Left forelimb (tissue), 1 donor: Measurements from ENCODE around the gene MTRFR.
"Not testable (repeated sequence)": the region's sequence is repeated elsewhere in the genome, so short reads cannot be mapped to it uniquely, and the experiment has no call there.

ENCODE experiments used
- DNase-seq: peaks from one replicate; pipeline ENCODE4 v3.0.0-alpha.2; 2018; ENCODE audit warnings: low spot score

Gene MTRFR

DNA sequence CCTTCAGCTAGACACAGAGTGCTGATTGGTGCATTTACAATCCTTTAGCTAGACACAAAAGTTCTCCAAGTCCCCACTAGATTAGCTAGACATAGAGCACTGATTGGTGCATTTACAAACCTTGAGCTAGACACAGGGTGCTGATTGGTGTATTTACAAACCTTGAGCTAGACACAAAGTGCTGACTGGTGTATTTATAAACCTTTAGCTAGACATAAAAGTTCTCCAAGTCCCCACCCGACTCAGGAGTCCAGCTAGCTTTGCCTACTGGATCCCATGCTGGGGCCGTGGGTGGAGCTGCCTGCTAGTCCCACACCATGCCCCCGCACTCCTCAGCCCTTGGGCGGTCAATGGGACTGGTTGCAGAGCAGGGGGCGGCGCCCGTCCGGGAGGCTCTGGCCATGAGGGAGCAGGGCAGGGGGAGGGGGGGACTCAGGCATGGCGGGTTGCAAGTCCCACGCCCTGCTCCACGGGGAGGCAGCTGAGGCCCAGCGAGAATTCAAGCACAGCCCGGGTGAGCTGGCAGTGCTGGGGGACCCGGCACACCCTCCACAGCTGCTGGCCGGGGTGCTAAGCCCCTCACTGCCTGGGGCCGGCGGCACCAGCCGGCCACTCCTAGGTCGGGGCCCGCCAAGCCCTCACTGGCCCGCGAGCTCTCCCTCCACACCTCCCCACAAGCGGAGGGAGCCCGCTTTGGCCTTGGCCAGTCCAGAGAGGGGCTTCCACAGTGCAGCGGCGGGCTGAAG lies 15.9 kb downstream of the MTRFR start:
- not testable (repeated sequence) for DNase-seq

DNA sequence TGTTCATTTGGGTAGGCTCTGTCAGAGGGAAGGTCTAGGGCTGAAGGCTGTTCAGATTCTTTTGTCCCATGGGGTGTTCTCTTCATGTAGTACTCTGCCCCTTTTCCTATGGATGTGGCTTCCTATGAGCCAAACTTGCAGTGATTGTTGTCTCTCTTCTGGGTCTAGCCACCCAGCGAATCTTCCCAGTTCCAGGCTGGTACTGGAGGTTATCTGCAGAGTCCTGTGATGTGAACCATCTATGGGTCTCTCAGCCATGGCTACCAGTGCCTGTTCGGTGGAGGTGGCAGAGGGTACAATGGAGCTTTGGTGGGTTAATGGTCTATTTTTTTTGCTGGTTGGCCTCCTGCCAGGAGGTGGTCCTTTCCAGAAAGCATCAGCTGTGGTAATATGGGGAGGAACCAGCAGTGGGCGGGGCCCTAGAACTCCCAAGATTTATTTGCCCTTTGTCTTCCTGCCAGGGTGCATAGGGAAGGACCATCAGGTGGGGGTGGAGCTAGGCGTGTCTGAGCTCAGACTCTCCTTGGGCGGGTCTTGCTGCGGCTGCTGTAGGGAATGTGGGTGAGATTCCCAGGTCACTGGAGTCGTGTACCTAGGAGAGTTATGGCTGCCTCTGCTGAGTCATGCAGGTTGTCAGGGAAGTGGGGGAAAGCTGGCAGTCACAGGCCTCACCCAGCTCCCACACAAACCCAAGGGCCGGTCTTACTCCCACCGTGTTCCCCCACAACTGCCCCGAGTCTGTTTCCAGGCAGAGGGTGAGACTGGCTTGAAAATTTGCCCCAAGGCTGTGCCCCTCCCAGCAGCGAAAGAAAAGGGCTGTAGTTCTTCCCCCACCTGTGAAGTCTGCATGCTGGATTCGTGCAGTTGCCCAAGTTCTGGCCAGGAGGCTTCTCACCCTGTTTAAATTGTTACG lies 17.5 kb downstream of the MTRFR start:
- no peak for DNase-seq

DNA sequence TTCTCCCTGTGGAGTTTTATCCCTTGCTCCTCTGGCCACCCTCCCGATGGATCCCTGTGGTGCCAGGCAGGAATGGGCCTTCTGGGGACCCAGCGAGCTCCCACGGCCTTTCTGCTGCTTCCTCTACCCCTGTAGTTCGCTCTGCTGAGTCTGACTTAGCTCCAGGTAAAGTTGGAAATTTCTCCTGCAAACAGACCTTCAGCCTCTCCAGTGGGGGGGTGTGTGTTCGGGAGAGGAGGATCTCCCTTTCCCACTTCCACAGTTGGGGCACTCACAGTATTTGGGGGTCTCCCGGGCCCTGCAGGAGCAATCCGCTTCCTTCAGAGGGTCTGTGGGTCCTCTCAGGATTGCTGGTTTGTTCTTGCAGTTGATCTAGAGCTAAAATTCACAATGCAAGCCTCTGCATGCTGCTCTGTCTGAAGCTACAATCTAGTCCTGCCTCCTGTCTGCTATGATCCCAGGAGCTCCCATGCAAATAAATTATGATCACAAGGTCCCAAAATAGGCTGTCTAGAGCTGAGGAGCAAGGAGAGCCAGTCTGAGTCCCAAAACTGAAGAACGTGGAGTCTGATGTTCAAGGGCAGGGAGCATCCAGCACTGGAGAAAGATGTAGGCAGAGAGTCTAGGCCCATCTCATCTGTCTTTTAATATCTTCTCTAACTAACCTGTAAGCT lies 18.3 kb downstream of the MTRFR start:
- DNase-seq = no peak

DNA sequence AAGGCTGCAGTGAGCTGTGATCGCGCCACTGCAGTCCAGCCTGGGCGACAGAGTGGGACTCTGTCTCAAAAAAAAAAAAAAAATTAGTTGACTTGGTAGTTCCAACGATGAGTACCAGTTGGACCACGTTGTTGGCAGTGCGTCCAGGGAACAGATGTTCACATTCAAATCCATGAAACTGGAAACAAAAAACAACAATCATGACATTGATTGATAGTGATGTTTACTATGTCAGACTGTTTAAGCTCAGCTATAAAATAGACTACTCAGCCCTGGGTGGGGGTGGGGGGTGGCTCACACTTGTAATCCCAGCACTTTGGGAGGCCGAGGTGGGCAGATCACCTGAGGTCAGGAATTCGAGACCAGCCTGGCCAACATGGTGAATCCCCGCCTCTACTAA lies 19.1 kb downstream of the MTRFR start:
- not testable (repeated sequence) for DNase-seq

DNA sequence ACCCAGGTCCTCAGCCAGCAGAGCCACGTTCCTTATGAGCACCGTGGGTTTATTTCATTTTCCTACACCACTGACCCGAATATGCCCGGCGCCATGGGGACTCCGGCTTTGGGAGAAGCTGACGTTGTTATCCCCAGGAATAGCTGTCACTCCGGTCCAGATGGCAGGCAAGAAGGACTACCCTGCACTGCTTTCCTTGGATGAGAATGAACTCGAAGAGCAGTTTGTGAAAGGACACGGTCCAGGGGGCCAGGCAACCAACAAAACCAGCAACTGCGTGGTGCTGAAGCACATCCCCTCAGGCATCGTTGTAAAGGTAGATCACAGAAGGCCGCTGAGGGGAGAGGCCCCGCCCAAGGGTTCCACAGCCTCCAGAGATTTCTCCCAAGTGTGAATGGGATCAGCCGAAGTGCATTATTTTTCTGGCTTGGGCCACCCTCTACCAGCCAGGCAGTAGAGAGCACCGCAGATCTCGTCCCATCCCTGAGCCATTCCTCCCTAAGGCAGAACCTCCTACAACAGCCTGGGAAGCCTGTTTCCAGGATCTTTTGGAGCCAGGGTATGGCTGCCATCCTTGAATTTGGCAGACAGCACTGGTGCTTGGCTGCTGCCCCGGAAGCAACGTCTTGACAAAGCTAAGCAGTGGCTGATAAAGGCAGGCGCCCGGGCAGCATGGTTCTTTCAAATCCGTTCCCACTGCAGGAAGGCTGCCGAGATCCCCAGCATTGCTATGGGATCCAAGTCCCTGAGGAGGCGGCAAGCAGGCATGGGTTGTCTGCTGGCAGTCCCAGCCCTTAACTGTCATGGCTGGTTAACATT lies 20.6 kb downstream of the MTRFR start:
- DNase-seq = no peak

DNA sequence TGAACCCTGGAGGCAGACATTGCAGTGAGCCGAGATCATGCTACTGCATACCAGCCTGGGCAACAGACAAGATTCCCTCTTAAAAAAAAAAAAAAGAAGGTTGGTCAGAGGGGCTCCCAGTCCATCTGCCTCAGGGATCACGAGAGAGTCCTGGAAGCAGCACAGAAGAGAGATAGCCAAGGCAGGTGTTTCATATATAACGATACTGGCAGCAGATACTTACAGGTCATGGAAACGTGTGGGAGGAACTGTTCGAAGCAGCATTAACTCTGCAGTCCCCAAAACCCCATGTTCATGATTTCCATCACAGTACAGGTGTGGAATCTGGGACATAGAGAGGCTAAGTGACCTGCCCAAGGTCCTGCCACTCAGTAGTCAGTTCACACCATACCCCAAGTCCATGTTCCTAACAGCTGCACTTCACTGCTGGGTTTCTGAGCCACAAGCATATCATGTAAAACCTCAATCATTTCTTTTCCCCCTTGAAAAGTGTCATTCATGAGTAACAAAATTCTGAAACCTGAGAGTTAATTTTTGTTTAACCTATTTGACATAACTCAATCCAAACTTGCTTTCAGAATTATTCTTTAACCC lies 21.7 kb downstream of the MTRFR start:
- DNase-seq = no peak

DNA sequence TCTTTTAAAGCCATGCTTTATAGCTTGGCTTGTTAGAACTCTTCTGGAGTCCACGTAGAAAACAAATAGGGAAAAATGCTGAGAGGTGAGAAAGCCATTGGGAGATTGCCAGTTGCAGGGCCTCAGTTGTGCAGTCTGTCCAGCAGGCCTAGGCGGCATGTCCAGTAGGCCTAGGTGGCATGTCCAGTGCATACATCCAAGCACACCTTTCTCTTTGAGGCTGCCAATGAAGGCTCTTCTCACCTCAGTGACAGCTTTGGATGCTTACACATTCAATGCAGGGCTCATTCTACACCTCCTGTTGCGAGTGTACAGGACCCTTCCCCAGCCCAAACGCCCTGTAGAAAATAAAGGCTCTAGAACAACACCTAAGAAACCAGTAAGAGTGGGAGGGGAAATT lies 25.4 kb downstream of the MTRFR start:
- no peak for DNase-seq

DNA sequence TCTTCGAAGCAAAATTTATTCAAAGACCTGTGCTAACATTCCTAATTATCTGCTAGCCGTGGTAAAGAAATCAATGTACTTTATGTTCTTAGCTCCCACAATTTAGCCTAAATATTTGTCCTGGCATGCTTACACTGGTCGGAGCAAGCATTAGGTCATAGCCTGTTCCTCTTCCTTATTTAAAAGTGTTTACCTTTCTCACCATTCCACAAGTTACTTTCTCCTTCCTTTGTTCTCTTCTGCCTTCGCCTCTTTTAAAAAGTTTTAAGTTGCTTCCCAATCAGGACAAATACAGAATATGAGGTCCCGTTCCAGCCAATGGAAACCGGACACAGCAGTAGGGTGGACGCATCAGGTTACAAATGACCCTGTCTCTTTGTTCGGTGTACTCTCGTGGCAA lies 26.8 kb downstream of the MTRFR start:
- DNase-seq = no peak

DNA sequence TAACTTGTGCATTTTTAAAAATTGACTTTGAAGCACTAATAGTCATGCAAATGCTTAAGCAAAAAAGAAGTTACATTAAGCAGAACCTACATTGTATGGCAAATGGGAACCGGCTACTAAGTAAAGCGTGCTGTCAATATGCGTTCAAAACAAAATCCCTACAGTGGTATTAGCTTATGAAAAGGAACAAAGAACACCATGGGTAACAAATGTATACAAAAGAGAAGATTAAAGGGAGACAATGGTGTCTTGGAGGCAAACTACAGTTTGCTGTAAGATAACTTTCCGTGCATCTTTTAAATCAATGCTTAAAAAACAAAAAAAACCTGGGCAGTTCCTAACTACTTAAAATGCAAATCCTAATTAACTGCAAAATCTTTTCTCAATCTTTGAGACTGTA lies 28.0 kb downstream of the MTRFR start:
- no peak for DNase-seq

DNA sequence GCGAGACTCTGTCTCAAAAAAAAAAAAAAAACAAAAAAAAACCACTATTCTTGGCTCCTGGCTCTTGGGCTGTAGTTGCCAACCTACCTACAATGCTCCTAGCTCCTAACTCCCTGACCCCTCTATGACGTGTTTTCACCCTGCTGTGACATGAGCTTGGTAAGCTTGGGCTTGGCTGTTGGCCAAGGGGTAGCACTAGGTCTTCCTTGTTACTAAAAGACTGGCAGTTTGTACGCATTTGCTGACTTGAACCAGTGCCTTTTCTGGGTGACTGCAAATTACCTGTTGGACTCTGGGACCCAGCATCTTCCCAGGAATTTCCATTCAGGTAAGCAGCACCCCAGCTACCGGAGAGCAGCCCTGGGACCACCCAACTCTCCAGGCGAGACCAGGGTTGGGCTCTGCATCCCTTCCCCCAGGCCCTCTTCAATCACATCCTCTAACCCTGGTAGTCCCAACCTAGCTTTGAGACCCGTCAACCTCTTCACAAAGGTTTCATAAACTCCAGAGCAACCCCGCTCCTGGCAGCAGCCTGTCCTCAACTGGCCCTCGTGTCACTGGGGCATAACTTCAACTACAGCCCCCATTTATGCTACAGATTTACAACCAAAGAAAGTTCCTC lies 30.1 kb downstream of the MTRFR start:
- DNase-seq = no peak

DNA sequence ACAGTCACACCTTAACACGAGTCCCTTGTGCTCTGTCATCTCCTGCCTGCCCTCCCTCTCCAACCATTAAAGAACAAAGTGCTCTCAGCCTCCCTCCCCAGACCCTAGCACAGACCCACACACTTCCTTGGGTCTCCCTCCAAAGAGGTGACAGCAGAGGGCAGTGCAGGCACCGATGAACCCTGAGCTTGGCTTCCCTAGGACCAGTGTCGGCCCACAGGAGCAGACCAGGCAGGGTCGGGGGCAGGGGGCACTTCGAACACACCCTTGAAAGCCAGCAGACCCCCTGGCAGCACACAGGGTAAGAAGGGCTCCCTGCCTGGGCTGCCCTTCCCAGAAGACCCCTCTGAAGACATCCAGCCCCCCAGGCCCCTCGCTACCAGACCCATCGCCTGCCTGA lies 31.4 kb downstream of the MTRFR start:
- DNase-seq = no peak

DNA sequence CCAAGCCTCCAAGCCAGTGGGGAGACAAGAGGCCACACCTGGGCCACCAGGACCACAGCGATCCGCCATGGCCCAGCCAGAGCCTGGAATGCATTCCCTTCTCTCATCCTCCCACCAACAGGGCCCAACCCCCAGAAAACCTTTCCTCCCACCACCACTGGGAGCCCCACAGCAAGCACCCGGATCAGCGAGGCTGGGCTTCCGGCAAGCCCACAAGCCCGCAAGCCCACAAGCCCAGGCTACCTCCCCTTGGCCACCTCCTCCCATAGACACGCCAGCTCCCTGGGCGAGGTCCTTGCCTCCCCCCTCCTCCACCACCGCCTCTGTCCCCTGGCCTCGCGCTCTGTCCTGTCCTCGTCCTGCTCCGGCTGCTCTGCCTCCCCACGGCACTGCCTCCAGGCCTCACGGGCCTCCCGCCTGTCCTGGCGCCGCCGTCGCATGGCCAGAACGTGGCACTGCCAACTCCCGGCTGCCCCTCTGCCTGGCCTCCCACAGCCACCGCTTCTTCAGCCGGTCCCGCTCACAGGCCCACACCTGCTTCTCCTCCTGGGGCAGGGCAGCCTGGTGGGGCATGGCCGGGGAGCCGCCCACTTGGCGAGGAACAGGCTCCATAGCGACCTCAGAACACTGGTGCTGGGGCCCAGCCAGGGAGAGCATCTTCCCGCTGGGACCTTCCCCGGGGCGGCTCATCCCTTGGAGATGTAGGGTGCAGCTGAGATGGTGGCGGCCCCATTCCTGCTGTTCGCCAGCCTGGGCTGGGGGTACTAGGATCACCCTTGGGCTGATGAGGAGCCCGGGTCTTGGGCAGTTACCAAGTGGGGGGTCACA lies 32.8 kb downstream of the MTRFR start:
- no peak for DNase-seq

DNA sequence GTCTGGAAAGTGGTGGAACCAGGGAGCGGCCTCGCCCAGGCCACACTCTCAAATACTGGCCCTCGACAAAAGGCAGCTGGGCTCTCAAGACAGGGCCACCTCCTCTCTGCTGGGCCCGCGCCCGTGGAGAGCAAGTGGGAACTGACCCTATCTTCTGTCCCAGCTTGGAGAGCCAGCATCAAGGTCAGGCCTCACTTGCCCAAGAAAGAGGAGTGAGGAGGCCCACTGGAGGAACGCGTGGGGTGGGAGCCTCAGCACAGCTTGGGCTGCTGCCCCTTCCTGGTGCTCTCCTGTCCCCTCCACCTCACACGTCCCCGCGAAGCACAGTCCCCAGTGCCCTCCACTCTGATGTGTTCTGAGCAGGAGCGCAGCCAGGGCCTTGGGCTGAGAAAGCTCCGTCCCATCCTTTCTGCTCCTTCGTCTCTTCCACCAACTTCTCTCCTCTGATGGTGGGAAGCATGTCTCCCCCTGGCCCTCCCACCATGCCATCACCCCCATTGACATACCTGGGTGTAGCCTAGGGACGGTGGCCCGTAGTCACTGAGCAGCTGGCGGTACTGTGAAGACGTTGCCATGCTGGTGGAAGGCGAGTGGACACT lies 33.5 kb downstream of the MTRFR start:
- DNase-seq = no peak

DNA sequence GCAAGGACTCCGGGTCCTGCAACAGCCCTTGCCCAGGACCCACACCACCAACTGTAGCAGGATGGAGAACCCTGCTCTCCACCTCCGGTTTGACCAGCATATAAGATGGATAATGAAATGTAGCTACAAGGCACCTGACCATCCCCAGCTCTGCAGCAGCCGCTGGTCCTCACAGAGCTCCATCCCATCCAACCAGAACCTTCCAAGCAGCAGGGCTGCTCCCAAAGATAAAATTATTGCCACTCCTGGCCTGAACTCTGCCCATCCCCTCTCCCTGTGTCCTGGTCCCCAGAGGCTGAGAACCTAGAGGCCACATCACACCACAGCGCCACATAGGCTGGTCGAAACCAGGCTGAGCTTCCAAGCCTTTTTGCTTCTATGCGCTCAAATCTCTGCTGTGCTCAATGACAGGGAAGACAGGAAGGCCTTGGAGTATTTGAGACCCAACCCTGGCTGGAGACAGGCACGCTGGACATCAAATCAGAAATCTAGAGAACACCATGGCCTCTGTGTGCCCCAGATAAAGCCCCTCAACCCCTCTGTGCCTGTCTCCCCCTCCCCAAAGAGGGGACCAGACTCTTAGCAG lies 34.2 kb downstream of the MTRFR start:
- DNase-seq = no peak

DNA sequence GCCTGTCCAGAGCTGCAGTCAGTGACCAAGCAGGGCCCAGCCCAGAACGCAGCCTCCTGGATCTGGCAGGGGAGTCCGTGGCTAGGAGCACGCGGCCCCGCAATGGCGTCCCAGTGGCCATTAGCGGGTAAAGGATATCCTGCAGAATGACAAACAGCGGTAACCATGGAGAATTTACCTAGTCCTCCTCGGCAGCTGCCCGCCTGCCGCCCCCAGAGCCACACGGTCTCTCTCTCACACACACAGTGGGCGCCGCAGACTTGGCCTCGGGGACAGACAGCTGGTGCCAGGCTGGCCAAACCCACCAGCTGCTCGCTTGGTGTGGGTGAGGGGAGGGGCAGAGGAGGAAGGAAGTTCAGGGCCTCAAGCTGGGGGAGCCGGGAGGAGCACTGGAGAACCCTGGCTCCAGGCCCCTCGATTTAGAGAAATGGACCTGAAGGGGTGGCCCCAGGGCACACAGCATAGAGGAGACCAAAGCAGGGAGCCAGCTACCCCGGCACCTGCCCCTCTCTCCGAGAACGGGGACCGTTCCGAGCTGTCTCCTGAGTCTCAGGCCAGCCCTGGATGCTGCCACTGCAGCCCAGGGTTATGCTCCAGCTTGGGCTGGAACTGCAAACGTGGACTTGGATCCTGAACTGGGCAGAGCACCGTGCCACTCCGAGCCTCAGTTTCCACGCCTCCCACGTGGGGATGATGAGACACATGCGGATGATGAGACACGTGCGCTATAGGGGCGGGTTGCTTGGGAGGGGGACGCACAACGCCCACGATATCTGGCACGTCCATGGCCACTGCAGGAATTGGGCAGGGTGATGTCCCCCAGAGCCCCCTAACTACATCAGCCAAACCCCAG lies 35.0 kb downstream of the MTRFR start:
- peak; percentile 81 for DNase-seq

DNA sequence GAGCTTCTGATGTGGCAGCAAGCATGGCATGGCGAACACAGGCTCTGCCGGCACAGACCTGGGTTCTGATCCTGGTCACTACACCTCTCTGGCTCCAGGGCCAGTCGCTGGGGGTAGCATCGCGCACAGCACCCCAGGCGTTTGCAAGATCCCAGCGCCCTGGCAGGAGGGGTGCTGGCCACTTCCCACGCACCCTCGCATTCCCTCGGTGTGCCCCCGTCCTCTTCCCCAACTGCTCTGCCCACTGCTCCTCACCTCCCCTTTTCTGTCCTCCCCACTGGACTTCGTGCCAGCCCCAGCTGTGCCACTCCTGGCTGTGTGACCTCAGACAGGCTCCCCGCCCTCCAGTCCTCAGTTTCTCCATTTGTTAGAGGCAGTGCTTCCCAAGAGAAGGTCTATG lies 35.6 kb downstream of the MTRFR start:
- DNase-seq = no peak

DNA sequence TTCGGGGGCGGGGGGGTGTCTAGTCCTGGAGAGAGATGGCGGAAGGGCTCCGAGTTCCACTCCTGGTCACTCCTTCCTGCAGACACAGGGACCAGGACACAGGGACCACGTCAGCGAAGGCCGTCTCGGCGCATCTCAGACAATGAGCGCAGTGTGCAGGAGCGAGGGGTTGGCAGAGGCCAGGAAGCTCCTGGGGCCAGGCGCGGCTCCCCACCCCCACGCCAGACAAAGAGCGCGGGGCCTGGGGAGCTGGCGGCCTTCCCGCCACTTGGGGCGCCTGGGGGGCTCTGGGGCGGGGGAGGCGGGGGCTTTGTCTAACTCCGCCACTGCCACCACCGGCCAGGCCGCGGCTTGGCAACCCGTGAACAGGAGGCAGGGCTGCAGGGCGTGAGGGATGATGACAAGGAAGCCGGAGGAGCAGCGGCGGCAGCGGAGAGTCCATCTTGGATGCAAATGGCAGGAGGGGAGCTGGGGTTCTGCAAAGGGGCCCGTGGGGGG lies 36.2 kb downstream of the MTRFR start:
- DNase-seq = peak; percentile 90

DNA sequence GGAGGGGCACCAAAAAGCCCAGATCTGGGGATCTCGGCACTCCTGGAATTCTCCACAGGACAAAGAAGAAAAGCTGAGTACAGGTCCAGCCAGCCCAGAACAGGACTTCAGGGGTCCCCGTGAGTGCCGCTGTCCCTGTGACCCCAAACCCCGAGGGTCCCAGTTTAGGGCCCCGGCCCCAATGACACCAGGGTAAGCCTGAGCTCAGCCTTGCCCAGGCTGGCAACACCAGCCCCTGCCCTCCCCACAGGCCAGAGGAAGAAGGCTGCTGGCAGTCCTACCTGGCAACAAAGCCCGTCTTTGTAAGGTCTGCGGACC lies 36.6 kb downstream of the MTRFR start:
- DNase-seq = no peak
